Smooth muscle cell (in vitro differentiated cells): Measurements from ENCODE around the gene C2orf92. TPM values are rescaled to one million over a fixed set of nuclear protein-coding genes. Genes with fewer than 3 reads are reported as not detected.

Experiments
- DNase-seq: peaks from one replicate; lab custom pipeline; 2025; ENCODE audit not compliant: unreplicated experiment; lab: John Stamatoyannopoulos, UW
- H2AFZ ChIP-seq: fragments of 200-600 bp; sonication (generic); 2 replicates; pipeline ENCODE4 v1.6.0; 2016; ENCODE audit warnings: antibody characterized with exemption, low read depth, mild to moderate bottlenecking
- H3F3A ChIP-seq: fragments of 200-600 bp; sonication (generic); 2 replicates; pipeline ENCODE4 v1.6.0; 2017; ENCODE audit warnings: antibody characterized with exemption, low read depth
- H3K27ac ChIP-seq: fragments of 200-600 bp; sonication (generic); 2 replicates; pipeline ENCODE4 v1.5.1; 2016; ENCODE audit warnings: low read depth, mild to moderate bottlenecking
- H3K27me3 ChIP-seq: fragments of 200-600 bp; sonication (generic); 2 replicates; pipeline ENCODE4 v1.6.1; 2016; ENCODE audit warnings: low read depth, mild to moderate bottlenecking
- H3K36me3 ChIP-seq: fragments of 200-600 bp; sonication (generic); 2 replicates; pipeline ENCODE4 v1.5.1; 2016; ENCODE audit warnings: low read depth
- H3K4me1 ChIP-seq: fragments of 200-600 bp; sonication (generic); 2 replicates; pipeline ENCODE4 v1.5.1; 2016; ENCODE audit warnings: low read depth
- H3K4me2 ChIP-seq: fragments of 200-600 bp; sonication (generic); 2 replicates; pipeline ENCODE4 v1.6.0; 2016; ENCODE audit warnings: mild to moderate bottlenecking
- H3K4me3 ChIP-seq: fragments of 200-600 bp; sonication (generic); 2 replicates; pipeline ENCODE4 v1.5.1; 2016; ENCODE audit warnings: mild to moderate bottlenecking
- H3K79me2 ChIP-seq: fragments of 200-600 bp; sonication (generic); 2 replicates; pipeline ENCODE4 v1.6.0; 2016; ENCODE audit warnings: low read depth, mild to moderate bottlenecking
- H3K9ac ChIP-seq: fragments of 200-600 bp; sonication (generic); 2 replicates; pipeline ENCODE4 v1.6.0; 2016; ENCODE audit warnings: low read depth
- H3K9me3 ChIP-seq: fragments of 200-600 bp; sonication (generic); replicated peaks from 2 replicates; pipeline ENCODE4 v1.5.1; 2016; ENCODE audit warnings: low read depth
- H4K20me1 ChIP-seq: fragments of 200-600 bp; sonication (generic); 2 replicates; pipeline ENCODE4 v1.6.0; 2016; ENCODE audit warnings: low read depth
- CTCF ChIP-seq: fragments of 200-600 bp; sonication (generic); IDR thresholded peaks from 2 replicates; pipeline ENCODE4 v1.5.1; 2017; ENCODE audit warnings: borderline replicate concordance, mild to moderate bottlenecking, antibody characterized with exemption; ENCODE audit not compliant: insufficient read depth, poor library complexity, severe bottlenecking
- WGBS: methylation state at CpG from one replicate; pipeline ENCODE4 v1.1.7; 2016; ENCODE audit warnings: low lambda C conversion rate; 5-methylcytosine and 5-hydroxymethylcytosine counted together
- polyA plus RNA-seq: library from polyadenylated mRNA; unstranded; fragments of >200 nt; fragmentation: Nextera tagmentation; extraction: Ambion mirVana; gene quantifications from 2 replicates; pipeline ENCODE4 v1.2.1, GENCODE V29; 2016
- total RNA-seq: library from RNA; depleted of rRNA; stranded (reverse); fragments of >200 nt; gene quantifications from 2 replicates; pipeline ENCODE4 v1.2.3, GENCODE V29; 2014

Gene C2orf92
- total and polyA plus RNA-seq, 2 experiments from 2014 or later = 1.0 to 7.2 TPM

DNA sequence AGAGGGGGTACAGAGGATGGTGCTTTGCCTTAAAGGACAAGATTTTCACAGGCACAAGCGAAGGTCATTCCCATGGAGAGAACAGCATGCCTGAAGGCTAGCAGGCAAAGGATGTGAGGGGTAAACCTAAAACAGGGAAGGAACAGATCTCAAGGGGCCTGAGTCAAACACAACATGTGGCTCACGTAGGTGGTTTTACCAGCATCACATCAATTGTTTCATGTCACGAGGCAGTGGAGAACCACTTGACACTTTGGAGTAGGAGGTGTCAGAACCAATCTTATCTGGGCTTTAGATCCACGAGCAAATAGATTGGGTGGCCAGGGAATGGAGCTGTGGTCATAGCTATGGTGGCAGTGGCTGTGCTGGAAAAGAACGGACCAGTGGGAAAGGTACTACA lies 15.2 kb upstream of the C2orf92 start:
- Histone ChIP-seq H3K4me3 (no peak overlapping the region), H3K4me1 (no peaks in the 10 kb centered on the region), H3F3A (no peaks in the 10 kb centered on the region), H3K9me3 (no peaks in the 10 kb centered on the region), H3K9ac (no peak overlapping the region), H4K20me1 (no peaks in the 10 kb centered on the region), H3K4me2 (no peak overlapping the region), H3K36me3 (no peaks in the 10 kb centered on the region), H3K79me2 (no peaks in the 10 kb centered on the region), H3K27me3 (no peaks in the 10 kb centered on the region), H2AFZ (no peak overlapping the region), H3K27ac (no peak overlapping the region)
- no peak for TF ChIP-seq CTCF
- 97% methylated on average over 5 of the region's 5 CpGs for WGBS
- no peak for DNase-seq

DNA sequence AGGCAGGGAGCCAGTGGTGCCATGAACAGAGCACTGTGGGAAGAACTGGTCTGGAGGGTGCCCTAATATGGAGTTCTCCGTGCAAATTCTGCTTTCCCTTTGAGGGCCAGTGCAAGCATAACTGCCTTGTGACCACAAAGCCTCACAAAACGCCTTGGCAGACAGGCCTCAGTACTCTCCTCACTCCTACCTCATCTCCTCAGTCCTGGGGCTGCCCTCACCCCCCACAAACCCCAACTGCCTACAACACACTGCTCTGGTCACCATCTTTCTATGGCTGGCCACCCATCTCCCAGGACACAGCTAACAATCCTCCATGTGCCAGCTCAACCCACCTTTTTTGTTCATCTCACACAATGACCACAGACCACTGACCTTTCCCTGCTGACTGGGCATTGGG lies 14.7 kb upstream of the C2orf92 start:
- 100% methylated on average over 2 of the region's 2 CpGs for WGBS
- Histone ChIP-seq H3K4me2 (no peak overlapping the region), H3K27ac (no peak overlapping the region), H3K4me1 (no peaks in the 10 kb centered on the region), H4K20me1 (peaks cover 2% of the 10 kb centered on the region), H3K79me2 (peaks cover under 1% of the 10 kb centered on the region), H3K27me3 (no peaks in the 10 kb centered on the region), H2AFZ (no peak overlapping the region), H3K9me3 (no peaks in the 10 kb centered on the region), H3K36me3 (no peaks in the 10 kb centered on the region), H3F3A (no peaks in the 10 kb centered on the region), H3K9ac (no peak overlapping the region), H3K4me3 (no peak overlapping the region)
- no peak for TF ChIP-seq CTCF
- DNase-seq = no peak

DNA sequence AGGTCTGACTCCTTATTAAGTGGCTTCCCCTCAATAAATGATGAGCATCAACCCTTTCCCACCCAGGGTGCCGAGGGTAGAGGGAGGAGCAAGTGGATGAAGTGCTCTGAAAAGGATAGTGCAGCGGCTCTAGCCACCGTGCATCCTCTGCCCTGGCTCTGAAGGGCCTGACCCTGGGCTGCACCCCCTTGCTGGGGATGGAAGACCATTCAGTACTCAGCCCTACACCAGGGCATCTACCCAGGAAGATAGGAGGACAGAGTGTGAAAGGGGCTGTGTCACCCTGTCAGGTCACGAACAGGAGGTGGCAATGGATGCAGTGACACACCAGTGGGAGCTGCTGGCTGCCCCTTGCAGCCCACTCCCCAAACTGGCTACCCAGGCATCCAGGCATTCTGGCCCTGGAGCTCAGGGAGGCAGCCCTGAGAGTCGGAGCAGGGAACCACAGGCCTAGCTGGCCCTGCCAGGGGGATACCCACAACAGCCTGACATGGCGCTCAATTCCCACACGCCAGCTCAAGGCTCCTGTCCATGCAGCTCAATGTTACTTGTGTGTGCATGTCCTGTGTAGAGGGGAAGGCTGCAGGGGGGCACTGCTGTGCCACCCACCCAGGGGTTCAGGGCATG lies 13.3 kb upstream of the C2orf92 start:
- Histone ChIP-seq H4K20me1 (peaks cover 13% of the 10 kb centered on the region), H3K4me3 (no peak overlapping the region), H3K79me2 (peaks cover 8% of the 10 kb centered on the region), H2AFZ (no peak overlapping the region), H3K9me3 (no peaks in the 10 kb centered on the region), H3K9ac (no peak overlapping the region), H3K4me1 (no peaks in the 10 kb centered on the region), H3K27ac (no peak overlapping the region), H3F3A (no peaks in the 10 kb centered on the region), H3K4me2 (no peak overlapping the region), H3K36me3 (no peaks in the 10 kb centered on the region), H3K27me3 (no peaks in the 10 kb centered on the region)
- WGBS = 98% methylated on average over 7 of the region's 7 CpGs
- TF ChIP-seq CTCF = no peak
- DNase-seq = no peak

GRCh38 chr2:97656905-97657587 lies 12.5 kb upstream of the C2orf92 start:
- DNase-seq = no peak
- peaks cover 2% of the 10 kb centered on the region for H3F3A ChIP-seq
- no peak for TF ChIP-seq CTCF
- peaks cover 17% of the 10 kb centered on the region for H4K20me1 ChIP-seq
- no peaks in the 10 kb centered on the region for H3K36me3 ChIP-seq
- 93% methylated on average over 15 of the region's 15 CpGs for WGBS
- H3K4me3 ChIP-seq = no peak overlapping the region
- no peak overlapping the region for H3K27ac ChIP-seq
- H3K4me1 ChIP-seq = peaks cover 3% of the 10 kb centered on the region
- no peak overlapping the region for H3K4me2 ChIP-seq
- peaks cover 16% of the 10 kb centered on the region for H3K79me2 ChIP-seq
- H3K27me3 ChIP-seq = no peaks in the 10 kb centered on the region
- H3K9ac ChIP-seq = no peak overlapping the region
- no peak overlapping the region for H2AFZ ChIP-seq
- no peaks in the 10 kb centered on the region for H3K9me3 ChIP-seq
